ENCODE results near the gene NME7.
A peak's percentile ranks its signal among the peaks of the same experiment; 100 is the strongest.
"Not testable (repeated sequence)": the region's sequence is repeated elsewhere in the genome, so short reads cannot be mapped to it uniquely, and the experiment has no call there.

The NME7 gene

DNA sequence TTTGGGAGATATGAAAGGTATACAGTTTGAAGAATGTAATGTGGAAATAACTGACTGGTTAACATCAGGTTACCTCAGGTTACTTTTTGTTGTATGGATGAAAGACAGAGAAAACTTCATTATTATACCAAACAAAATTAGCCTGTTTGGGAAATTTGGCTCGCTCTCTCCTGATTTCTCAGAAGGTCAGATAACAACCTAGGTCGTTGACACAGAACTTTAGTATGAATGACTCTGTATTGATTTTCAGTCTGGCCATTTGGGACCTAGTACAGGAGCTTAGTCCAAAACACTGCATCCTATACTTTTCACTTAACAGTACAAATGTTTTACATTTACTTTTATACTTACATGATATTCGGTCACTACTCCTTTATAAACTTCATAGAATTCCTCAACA, 132.8 kb downstream of the NME7 start:
- no peak for DNase-seq (ENCODE audit: low spot score)

GRCh38 chr1:169217636-169218035, 150.0 kb downstream of the NME7 start:
- no peak for DNase-seq (ENCODE audit: low spot score)

DNA sequence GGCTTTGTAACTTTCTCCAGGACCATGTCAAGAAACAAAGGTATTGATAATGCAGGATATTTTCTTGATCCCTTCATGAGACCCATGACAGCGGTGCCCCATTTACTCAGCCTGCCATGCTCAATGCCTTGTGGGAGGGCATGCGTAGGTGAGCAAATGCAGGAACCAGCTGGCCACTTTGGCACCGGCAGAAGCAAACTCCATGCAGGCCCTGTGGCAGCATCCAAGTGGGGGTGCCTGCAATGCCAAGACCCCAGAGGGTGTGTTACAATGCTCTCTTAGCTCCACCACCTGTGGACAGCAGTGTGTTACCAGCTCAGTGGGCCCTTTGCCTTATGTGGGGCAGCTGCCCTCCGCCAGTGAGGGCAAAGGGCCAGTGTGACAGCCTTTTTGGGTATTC, 153.0 kb downstream of the NME7 start:
- no peak for DNase-seq (ENCODE audit: low spot score)

- no peak for DNase-seq (ENCODE audit: low spot score)
Measured at GRCh38 chr1:169212088-169212487, 155.5 kb downstream of the NME7 start.

DNA sequence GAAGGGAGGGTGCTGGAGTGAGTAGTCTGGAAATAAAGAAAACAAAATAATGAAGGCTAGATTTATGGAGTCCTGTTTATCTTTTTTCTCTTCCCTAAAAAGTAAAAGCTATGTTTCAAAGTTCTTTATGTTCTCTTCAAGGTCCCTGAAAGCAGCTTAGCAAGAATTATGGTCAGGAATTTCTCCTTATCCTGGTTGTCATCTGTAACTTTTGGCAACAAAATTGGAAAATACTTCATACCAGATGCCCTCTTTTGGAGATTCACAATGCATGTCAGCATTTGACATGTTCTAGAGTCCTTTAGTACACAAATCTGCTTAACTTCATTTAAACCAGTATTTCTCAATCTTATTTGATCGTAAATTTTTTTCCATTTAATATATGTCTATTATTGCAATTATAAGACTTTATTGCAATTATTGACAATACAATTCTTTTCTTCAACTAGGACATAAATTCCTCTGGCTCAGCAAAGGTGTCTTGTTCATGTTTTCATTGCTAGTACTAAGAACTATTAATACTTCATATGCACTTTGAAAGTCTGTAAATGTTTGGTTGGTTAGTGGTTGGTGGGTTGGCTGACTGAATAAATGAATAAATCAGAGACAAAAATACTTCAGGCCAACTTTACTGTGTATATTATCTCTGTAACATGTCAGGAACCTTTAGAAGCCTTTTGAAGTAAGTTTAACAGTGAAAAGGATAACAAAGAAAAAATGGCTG, 159.6 kb downstream of the NME7 start:
- peak; percentile 36 for DNase-seq (ENCODE audit: low spot score)

DNA sequence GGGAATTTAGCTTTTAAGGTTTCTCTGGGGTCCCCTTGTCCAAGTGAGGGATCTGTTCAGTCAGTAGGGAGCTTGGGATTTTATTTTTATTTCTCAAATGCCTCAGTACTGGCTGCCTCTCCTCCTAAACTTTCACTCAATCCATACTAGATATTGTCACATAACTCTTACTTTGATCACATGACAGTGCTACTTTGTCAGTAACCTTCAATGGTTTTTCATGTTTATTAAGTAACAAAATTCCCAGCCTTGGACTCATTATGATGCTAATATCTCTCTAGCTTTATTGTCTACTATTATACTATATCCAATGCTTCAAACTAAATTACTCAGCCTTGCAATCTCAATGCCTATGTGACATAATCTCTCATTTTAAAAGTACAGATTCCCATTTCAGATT, 163.4 kb downstream of the NME7 start:
- no peak for DNase-seq (ENCODE audit: low spot score)

DNA sequence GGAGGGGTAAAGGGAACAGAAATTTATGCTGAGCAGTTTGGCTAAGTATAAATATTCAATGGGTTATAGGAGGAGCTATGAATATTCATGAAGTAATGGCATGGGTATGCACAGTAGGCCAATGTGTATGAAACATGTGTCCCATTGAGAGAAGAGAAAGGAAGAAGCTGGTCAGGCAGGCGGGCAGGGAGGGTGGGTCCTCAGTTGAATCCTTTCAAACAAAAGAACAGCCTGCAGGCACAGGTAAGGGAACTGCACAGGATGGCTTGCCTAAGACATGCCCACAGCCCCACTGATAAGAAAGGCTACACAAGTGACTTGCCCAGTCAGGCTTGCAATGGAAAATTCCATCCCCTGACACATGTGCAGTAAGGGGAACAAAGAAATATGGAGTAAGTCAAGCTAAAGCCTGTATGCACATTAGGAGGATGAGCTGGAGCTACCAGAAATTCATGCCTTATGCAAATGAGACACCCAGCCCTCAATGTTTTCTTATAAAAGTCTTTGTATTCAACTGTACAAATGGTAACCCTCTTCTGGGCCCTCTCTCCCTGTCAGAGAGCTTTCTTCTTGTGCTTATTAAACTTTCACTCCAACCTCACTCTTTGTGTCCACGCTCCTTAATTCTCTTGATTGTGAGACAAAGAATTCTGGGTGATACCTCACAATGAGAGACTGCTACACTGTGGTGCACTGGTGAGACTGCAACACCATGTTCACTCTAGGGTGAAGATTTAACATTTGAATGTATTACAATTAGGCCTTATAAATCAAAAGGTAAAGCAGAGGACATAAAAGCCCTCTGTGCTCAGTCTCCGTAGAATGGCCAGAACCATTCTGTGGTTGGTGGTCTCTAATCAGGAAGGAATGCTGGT, 164.6 kb downstream of the NME7 start:
- DNase-seq (ENCODE audit: low spot score) = no peak

DNA sequence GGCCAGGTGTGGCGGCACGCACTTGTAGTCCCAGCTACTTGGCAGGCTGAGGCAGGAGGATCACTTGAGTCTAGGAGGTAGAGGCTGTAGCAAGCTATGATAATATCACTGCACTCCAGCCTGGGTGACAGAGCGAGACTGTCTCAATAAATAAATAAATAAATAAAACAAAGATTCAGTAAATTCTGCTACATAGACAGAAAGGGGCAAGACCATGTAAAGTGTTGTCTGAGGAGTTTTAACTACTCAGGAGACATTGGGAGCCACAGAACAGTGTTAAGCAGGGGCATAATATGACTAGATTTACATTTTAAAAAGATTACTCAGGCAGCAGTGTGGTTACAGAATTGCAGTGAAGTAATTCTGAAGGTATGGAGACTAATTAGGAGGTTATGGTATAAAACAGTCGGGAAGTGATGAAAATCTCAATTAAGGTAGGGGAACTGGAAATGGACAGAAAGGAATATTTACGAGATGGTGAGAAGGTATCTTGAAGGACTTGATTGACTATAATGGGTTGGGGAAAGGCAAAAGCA, 166.4 kb downstream of the NME7 start:
- peak; percentile 37 for DNase-seq (ENCODE audit: low spot score)

- DNase-seq (ENCODE audit: low spot score) = no peak
Measured at GRCh38 chr1:169200319-169200718, 167.3 kb downstream of the NME7 start.

DNA sequence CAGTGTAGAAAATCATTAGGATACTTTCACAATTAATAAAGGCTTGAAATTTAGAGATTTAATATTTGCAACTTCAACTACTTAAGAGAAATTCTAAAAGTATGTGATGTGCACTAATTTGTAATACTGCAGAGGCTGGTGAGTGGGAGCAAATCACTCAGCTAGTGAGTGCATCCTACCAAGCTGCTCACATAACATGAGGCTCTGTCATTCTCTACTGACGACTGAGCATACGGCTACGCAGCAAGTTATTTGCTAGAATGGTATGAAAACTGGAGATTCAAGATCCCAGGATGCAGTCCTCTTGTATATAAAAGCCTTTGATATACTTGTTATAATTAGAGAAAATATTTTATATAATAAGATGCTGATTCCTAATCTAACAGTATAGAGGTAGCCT, 171.0 kb downstream of the NME7 start:
- no peak for DNase-seq (ENCODE audit: low spot score)

- DNase-seq (ENCODE audit: low spot score) = no peak
Measured at GRCh38 chr1:169196161-169196560, 171.4 kb downstream of the NME7 start.

DNA sequence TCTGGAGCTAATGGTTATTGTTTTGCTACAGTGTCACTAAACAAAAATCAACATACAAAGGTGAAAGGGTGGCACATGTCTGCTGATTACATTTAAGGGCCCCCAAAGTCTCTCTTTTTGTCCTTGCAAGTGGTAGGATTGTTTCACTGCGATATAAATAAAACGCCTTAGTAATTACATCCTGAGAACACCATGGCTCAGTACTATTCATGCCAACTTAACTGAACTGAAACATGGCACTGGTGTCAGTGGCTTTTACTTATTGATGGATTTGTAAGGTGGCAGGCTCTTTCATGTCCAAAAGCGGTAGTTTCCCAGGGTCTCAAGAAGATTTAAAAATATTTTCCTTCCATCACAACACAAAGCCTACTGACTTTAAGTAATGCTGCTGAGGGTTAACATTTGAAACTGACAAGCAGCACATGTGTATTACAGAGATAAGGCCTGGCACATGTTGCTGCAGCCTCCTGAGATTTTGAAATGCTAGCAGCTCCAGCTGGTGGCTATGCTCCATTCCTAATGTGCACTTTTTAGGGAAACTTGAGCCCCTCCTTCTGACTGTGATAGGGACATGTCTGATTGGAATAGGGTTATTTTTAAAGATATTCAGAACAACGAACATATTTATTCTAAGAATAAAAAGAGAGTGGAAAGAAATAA, 174.3 kb downstream of the NME7 start:
- no peak for DNase-seq (ENCODE audit: low spot score)

DNA sequence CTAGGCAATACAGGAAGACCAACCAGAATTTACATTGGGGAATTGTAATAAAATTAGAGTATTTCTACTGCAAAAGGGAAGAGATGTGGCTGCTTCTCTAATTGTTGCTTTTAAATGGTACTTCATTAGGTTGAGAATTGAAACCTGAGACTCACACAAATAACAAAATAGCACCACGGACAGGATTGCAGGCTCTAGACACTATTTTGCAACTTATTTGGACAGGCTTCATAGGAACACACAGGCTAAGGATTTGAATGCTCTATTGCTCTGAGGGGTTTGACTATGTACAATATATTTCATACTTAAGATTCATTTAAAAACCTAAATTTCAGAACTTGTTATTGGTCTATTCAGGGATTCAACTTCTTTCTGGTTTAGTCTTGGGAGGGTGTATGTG, 181.5 kb downstream of the NME7 start:
- DNase-seq (ENCODE audit: low spot score) = no peak

DNA sequence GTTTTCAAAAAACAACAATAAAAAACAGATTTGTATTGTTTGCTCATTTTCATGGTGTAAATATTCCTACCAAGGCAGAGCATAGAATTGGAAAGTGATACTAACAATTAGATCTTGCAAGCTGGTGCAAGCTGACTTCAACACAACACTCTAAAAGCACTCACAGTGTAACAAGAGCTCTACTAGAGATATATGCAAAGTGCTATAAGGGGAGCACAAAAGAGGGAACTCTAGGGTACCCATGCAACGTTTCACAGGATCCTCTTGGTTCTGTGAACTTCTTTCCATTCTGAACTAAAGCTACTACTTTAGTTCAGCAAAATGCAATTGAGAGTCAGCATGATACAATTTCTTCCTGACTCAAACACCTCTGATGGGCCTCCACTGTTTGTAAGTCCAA, 182.8 kb downstream of the NME7 start:
- no peak for DNase-seq (ENCODE audit: low spot score)

DNA sequence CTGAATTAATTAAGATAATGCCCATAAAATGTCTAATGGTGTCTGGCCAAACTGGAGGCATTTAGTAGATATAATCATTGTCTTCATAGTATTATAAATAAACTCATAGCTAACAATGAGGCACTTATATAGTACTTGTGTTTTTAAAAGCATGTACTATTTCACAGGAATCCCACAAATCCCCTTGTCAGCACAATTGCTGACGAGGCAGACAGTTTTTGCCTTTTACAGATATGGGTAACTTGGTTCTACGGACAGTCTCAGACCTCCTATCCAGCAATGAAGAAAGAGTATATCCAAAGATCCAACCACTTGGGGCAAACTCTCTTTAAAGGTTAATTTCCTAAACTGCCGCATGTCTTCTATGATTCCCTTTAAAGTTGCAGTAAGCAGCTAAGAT, 187.4 kb downstream of the NME7 start:
- DNase-seq (ENCODE audit: low spot score) = no peak

DNA sequence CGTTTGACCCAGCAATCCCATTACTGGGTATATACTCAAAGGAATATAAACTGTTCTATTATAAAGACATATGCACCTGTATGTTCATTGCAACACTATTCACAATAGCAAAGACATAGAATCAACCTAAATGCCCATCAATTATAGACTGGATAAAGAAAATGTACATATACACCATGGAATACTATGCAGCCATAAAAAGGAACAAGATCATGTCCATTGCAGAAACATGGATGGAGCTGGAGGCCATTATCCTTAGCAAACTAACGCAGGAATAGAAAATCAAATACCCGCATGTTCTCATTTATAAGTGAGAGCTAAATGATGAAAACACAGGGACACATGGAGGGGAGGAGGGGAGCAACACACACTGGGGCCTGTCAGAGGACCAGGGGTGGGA, 188.2 kb downstream of the NME7 start:
- DNase-seq (ENCODE audit: low spot score) = not testable (repeated sequence)

DNA sequence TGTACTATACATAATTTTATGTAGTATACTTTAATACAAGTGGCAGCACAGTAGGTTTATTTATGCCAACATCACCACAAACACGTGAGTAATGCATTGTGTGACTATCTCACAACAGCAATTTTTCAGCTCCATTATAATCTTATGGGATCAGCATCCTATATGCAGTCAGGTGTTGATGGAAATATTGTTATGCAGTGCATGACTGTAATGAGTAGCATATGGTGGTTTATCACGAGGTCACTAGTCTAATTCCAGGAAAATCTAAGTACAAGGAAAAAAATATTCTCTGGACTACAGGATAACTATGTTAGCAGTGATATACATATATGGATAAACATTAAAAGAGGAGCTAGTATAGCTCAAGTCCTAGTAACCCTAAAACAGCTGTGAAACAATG, 192.1 kb downstream of the NME7 start:
- no peak for DNase-seq (ENCODE audit: low spot score)

DNA sequence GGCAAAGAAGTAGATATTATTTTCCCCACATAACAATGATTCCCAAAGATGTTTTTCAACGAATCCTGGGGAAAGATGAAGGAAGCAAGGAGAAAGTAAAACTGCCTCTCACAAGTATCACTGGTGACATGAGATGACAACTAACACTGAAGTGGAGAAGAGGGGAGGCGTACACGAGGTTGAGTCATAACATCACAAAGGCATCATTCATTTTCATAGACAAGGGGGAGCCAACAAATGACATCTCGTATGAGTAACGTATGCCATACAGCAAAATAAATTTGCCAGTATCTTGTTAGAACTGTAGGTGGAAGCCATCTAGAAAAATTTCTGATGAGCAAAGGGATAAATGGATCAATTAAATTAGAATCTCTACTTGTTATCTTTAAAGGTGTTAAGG, 204.5 kb downstream of the NME7 start:
- DNase-seq (ENCODE audit: low spot score) = no peak

GRCh38 chr1:169161496-169162194, 206.0 kb downstream of the NME7 start:
- no peak for DNase-seq (ENCODE audit: low spot score)

GRCh38 chr1:169160845-169161495, 206.6 kb downstream of the NME7 start:
- no peak for DNase-seq (ENCODE audit: low spot score)

GRCh38 chr1:169156580-169156979, 211.0 kb downstream of the NME7 start:
- no peak for DNase-seq (ENCODE audit: low spot score)

DNA sequence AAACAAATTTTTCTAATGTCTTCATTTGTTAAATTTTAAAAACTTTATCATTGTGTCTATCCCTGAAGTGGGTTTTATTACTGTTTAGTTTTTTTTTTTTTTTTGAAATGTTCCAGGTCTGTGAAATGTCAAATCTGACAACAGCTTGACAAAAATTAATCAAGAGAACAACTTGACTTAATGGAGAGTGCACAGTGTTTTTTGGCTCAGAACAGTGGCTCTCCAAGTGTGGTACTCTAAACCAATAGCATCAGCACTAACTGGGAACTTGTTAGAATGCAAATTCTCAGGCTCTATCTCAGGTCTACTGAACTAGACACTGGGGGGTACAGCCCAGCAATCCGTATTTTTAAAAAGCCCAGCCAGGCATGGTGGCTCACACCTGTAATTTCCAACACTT, 211.9 kb downstream of the NME7 start:
- DNase-seq (ENCODE audit: low spot score) = no peak
